ENCODE measurements around the gene KRTAP4-7. TPM values are rescaled to one million over a fixed set of nuclear protein-coding genes. Genes with fewer than 3 reads are reported as not detected.

KRTAP4-7 gene
- total and polyA plus RNA-seq, 2 of the 4 experiments (the other 2 are of a cell fraction): not detected

- no peaks in the 10 kb centered on the region for H3K79me1 ChIP-seq (ENCODE audit: low read depth in 1 of 2, low read length in 2 of 2)
- H2BK120ac ChIP-seq (ENCODE audit: low read depth, low read length): peak overlapping the region; percentile 62; the same call in 1 of the 2 replicates
- no peak overlapping the region for H3K23ac ChIP-seq (ENCODE audit: low read depth, low read length)
- BruUV-seq (replicated peaks): no TSS peak
- peak overlapping the region; percentile 1 to 19; a peak in 2 of 4 replicates for H4K8ac ChIP-seq (ENCODE audit: low read depth in 2 of 2, low read length in 2 of 2)
- ATAC-seq (ENCODE audit: low read depth) (no peak), DNase-seq (no peak)
- no peaks in the 10 kb centered on the region for H3K27me3 ChIP-seq (ENCODE audit: control insufficient read depth, insufficient read depth, low read length)
- CTCF ChIA-PET: no interaction called here
- no peak overlapping the region for H3K14ac ChIP-seq (replicated peaks; ENCODE audit: low read depth, low read length)
- dilution Hi-C loops (cut with HindIII; ENCODE audit: low sequenced_read_pairs, unreplicated experiment): no loop called here
- H3K9me1 ChIP-seq (ENCODE audit: insufficient read depth, low read length): peaks cover 10% of the 10 kb centered on the region; the same call in 1 of the 2 replicates
- peak overlapping the region; percentile 84; the same call in 1 of the 2 replicates for H4K5ac ChIP-seq (ENCODE audit: low read depth, low read length)
- H4K20me1 ChIP-seq (ENCODE audit: insufficient read depth, low read length): no peaks in the 10 kb centered on the region
- H3K27ac ChIP-seq (ENCODE audit: insufficient read depth, low read length): no peak overlapping the region
- no peak for TF ChIP-seq MXI1 (IDR thresholded peaks at IDR 0.05; ENCODE audit: borderline replicate concordance, low read depth, low read length)
- TF ChIP-seq ELK1 (IDR thresholded peaks at IDR 0.05; ENCODE audit: borderline replicate concordance, low read depth, low read length): no peak
- TF ChIP-seq BHLHE40 (IDR thresholded peaks at IDR 0.05; ENCODE audit: low read depth, low read length): no peak
- TF ChIP-seq FOS (IDR thresholded peaks at IDR 0.05; ENCODE audit: low read depth, low read length): no peak
- no peak for TF ChIP-seq SMC3 (IDR thresholded peaks at IDR 0.05; ENCODE audit: low read depth, low read length)
- no peak for TF ChIP-seq USF2 (IDR thresholded peaks at IDR 0.05; ENCODE audit: low read depth, low read length)
- TF ChIP-seq RAD21 (IDR thresholded peaks at IDR 0.05; ENCODE audit: low read length): no peak
- no peak for TF ChIP-seq CTCF (conservative IDR thresholded peaks at IDR 0.05; ENCODE audit: low read depth, low read length)
- TF ChIP-seq RCOR1 (IDR thresholded peaks at IDR 0.05; ENCODE audit: insufficient replicate concordance, low read length): no peak
- no peak for TF ChIP-seq CHD1 (IDR thresholded peaks at IDR 0.05; ENCODE audit: low read depth, low read length)
- no peak for TF ChIP-seq RFX5 (IDR thresholded peaks at IDR 0.05; ENCODE audit: low read depth, low read length)
- no peak for TF ChIP-seq POLR2A (IDR thresholded peaks at IDR 0.05; ENCODE audit: low read depth, low read length)
- TF ChIP-seq MAZ (IDR thresholded peaks at IDR 0.05; ENCODE audit: borderline replicate concordance, low read depth, low read length): no peak
- TF ChIP-seq MAFK (IDR thresholded peaks at IDR 0.05; ENCODE audit: low read depth, low read length): no peak
- no peak for TF ChIP-seq NFE2L2 (IDR thresholded peaks at IDR 0.05; ENCODE audit: low read depth, low read length)
- no peak for TF ChIP-seq CEBPB (IDR thresholded peaks at IDR 0.05; ENCODE audit: low read depth, low read length)
- no peaks in the 10 kb centered on the region for H3K36me3 ChIP-seq (ENCODE audit: control insufficient read depth, insufficient read depth, low read length)
- intact Hi-C loops (cut with micrococcal nuclease): no loop called here
- H2BK15ac ChIP-seq (ENCODE audit: low read depth, low read length): peak overlapping the region; percentile 77; the same call in 1 of the 3 replicates
- POLR2A ChIA-PET (ENCODE audit: unreplicated experiment): no interaction called here
- no peak overlapping the region for H3K4ac ChIP-seq (ENCODE audit: low read depth, low read length)
- H2AFZ ChIP-seq (replicated peaks; ENCODE audit: low read length, poor library complexity): no peak overlapping the region
- H3K18ac ChIP-seq (ENCODE audit: low read depth, low read length): peak overlapping the region; percentile 76; the same call in 1 of the 2 replicates
- no peak overlapping the region; the same call in 1 of the 2 replicates for H2AK5ac ChIP-seq (ENCODE audit: low read depth, low read length)
- peaks cover 5% of the 10 kb centered on the region for H3K4me1 ChIP-seq (ENCODE audit: control insufficient read depth, insufficient read depth, low read length)
- H3K56ac ChIP-seq (ENCODE audit: extremely low read depth, insufficient read depth, low read length): no peak overlapping the region
- no peak overlapping the region for H3K4me3 ChIP-seq (ENCODE audit: insufficient read depth, low read depth, low read length)
- no peak overlapping the region for H3K4me2 ChIP-seq (ENCODE audit: low read depth, low read length)
- no peak overlapping the region for H2AK9ac ChIP-seq (replicated peaks; ENCODE audit: low read depth, low read length, poor library complexity)
- H3K9me3 ChIP-seq (ENCODE audit: control insufficient read depth, insufficient read depth, low read length): no peaks in the 10 kb centered on the region
- no peak overlapping the region for H4K91ac ChIP-seq (ENCODE audit: insufficient read depth, low read depth, low read length)
- H3K9ac ChIP-seq (ENCODE audit: low read depth, low read length): no peak overlapping the region
- peak overlapping the region; percentile 64 for H2BK20ac ChIP-seq (ENCODE audit: low read depth, low read length)
- in situ Hi-C loops (cut with MboI; ENCODE audit: low sequenced_read_pairs): no loop called here
- H2BK5ac ChIP-seq (ENCODE audit: low read depth, low read length, poor library complexity, severe bottlenecking): peak overlapping the region; percentile 56
Observed at GRCh38 chr17:41052566-41052965, 31.4 kb upstream of the KRTAP4-7 start.
